HG03354 (cell line): ENCODE results near the gene KLK5.
"Not testable (repeated sequence)": the region's sequence is repeated elsewhere in the genome, so short reads cannot be mapped to it uniquely, and the experiment has no call there.

Experiments used
- ATAC-seq: cut with Tn5 transposase; IDR thresholded peaks from one replicate; pipeline ENCODE4 v1.9.1; 2021; ENCODE audit warnings: mild to moderate bottlenecking; ENCODE audit not compliant: unreplicated experiment, poor library complexity, severe bottlenecking

Gene KLK5

DNA sequence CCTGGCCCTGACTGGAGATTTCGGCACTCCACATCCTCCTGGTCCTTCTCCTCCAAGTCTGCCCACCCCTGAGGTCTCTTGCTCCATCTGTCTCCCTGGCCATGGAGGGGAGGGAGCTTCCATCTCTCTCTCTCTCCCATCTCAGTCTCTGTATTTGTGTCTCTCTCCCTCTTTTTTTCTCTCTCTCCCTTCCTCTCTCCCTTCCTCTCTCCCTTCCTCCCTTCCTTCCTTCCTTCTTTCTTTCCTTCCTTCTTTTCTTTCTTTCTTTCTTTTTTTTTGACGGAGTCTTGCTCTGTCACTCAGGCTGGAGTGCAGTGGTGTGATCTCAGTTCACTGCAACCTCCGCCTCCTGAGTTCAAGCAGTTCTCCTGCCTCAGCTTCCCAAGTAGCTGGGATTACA is 17.0 kb upstream of the KLK5 start:
- not testable (repeated sequence) for ATAC-seq

- no peak for ATAC-seq
Measured at GRCh38 chr19:50969413-50969760, 16.5 kb upstream of the KLK5 start, which contains the start of gene KLK6. KLK6 (minus strand) TSS chr19:50969591; CDS start chr19:50968104, 1,487 bp downstream.

DNA sequence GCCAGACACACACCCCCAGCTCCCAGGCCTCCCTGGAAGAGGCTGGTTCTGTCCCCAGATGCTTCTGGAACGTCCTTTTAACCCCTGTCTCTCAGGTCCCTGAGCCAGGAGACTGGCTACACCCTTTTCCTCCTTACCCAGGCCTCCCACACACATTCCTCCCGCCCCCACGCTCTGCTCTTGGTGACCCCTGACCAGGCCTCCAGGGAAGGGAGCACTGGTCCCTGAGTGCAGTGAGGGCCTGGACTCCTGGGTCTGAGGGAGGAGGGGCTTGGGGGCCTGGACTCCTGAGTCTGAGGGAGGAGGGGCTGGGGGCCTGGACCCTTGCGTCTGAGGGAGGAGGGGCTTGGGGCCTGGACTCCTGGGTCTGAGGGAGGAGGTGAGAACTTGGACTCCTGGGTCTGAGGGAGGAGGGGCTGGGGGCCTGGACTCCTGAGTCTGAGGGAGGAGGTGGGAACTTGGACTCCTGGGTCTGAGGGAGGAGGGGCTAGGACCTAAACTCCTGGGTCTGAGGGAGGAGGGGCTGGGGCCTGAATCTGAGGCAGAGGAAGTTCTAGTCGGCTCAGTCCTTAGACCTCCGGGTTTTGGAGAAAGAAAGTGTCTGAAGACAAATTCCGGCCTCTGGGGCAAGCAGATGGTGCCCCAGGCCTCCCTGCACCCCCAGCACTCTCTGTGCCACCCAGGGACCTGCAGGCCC is 16.0 kb upstream of the KLK5 start:
- ATAC-seq: no peak

- no peak for ATAC-seq
Measured at GRCh38 chr19:50967929-50968715, 15.3 kb upstream of the KLK5 start.

DNA sequence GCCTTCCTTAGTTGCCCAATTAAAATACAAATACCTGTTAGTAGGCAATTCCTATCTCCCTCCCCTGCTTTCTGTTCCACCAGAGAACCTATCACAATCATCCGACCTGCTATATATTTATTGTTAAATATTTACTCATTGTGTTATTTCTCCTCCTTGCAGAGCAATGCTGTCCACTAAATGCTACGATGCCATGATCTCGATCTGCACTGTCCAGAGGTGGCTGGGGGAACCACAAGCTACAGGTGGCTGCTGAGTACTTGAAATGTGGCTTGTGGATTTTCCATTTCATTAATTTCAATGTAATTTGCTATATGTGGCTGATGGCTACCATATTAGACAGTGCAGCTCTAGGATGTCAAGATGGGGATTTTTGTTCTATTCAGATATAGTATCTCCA is 11.4 kb upstream of the KLK5 start:
- no peak for ATAC-seq

- no peak for ATAC-seq
Measured at GRCh38 chr19:50963381-50963780, 10.5 kb upstream of the KLK5 start.

DNA sequence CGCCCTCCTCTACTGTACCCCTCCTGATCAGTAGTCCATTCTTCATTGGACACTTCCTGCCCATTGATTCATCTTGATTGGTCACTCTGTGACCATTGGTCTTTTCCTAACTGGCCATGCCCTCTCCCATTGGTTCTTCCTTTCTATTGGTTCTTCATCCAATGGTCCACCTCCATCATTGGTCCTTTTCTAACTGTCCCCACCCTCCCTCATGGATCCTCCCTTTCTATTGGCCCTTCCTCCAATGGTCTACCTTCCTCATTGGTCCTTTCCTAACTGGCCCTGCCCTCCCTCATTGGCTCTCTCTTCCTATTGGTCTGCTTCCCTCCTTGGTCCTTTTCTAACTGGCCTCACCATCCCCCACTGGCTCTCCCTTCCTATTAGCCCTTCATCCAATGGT is 9.4 kb upstream of the KLK5 start:
- no peak for ATAC-seq

DNA sequence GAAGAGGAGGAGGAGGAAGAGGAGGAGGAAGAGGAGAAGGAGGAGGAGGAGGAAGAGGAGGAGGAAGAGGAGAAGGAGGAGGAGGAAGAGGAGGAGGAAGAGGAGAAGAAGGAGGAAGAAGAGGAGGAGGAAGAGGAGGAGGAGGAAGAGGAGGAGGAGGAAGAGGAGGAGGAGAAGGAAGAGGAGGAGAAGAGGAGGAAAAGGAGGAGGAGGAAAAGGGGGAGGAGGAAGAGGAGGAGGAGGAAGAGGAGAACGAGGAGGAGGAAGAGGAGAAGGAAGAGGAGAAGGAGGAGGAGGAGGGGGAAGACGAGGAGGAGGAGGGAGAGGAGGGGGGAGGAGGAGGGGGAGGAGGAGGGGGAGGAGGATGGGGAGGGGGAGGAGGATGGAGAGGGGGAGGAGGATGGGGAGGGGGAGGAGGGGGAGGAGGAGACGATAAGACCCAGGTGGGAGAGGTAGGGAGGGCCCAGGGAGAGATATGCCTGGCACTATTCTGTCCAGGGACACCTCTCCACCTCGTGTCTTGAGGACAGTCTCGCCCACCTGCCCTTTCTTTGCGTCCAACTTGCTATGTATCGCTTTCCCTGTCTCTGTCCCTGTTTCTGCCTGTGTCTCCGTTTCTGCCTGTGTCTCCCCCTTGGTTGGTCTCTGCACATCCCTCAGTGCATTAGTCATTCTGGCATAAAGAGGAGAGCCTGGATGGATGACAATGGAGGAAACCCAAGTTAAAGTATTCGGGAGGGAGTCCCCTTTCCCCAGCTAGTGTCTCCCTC is 7.1 kb upstream of the KLK5 start:
- no peak for ATAC-seq

GRCh38 chr19:50957587-50957986 is 4.7 kb upstream of the KLK5 start:
- ATAC-seq: no peak

DNA sequence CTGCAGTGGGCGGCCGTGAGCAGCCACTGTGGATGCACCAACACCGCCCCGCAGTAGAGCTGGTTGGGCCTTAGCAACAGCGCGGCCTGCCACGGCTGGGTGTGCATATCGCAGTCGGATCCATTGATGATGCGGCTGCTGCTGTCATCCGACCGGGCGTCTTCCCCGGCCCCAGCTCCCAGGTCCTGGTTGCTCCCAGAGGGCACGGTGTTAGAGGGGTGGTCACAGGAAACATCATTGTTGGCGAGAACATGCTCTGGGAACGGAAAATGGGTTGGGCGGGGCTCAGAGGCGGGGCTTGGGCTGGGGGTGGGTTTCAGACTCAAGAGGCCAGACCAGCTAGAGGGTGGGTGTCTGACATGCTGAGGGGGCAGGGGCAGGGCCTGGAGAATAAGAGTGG is 3.0 kb downstream of the KLK5 start:
- ATAC-seq: no peak

DNA sequence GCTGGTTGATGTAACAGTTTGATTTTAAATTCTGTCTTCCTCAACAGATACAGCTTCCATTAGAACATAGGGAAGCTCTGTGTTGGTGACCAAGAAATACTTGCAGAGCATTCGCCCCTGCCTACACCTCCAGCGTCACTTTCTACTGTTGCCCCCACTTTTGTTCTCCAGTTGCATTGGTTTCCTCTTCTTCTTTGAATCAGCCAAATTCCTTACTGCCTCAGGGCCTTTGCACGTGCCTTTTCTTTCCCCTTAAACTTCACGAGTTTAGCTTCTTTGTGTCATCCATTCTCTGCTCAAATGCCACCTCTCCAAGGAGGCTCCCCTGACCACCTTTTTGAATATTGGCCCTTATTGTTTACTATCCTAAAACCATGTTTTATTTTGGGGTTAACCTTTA is 5.7 kb downstream of the KLK5 start:
- no peak for ATAC-seq

DNA sequence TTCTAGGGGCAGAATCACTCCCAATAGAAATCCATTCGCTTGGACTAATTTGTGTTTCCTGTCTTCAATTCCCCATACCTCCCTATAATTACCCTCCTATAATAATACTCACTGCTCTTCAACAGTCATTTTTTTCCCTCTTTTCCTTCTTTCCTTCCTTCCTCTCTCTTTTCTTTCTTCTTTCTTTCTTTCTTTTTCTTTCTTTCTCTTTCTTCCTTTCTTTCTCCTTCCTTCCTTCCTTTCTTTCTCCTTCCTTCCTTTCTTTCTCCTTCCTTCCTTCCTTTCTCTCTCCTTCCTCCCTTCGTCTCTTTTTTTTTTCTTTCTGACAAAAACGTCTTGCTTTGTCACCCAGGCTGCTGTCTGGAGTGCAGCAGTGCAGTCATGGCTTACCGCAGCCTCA is 8.0 kb downstream of the KLK5 start:
- no peak for ATAC-seq

GRCh38 chr19:50943074-50943828 is 9.6 kb downstream of the KLK5 start:
- no peak for ATAC-seq

DNA sequence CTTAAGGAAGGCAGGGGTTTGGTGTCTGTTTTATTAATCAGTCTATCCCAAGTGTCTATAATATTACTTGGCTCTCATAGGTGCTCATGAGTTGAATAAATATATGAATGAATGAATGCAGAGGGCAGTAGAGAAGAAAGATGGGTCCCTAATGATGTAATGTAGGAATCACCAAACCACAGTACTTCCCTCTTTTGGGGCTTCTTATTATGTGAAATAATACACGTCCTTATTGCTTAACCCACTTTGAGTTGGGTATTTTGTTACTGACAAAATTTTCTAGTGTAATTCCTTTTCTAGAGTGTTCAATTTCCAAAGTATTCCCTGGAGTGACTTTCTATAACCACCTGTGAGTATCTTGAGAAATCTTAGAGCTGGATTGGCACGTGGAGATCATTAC is 13.2 kb downstream of the KLK5 start:
- no peak for ATAC-seq

DNA sequence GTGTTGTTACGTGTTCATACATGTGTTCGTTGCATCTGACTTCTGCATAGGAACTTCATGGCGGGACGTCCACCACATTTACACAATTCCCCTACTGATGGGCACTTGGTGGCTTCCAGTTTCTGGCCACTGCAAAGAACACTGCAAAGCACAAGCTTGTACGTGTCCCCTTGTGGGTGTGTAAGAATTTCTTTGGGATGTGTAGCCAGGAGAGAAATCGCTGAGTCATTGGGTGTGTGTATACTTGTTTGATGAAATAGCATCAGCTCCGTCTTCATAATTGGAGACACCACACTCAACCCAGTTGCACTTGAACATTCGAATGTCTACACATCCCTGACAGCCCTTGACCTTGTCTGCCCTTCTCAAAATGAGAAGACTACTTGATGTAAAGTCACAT is 19.2 kb downstream of the KLK5 start:
- ATAC-seq: no peak

GRCh38 chr19:50932690-50933083 is 20.2 kb downstream of the KLK5 start:
- ATAC-seq: no peak

GRCh38 chr19:50932018-50932689 is 20.7 kb downstream of the KLK5 start:
- ATAC-seq: no peak

DNA sequence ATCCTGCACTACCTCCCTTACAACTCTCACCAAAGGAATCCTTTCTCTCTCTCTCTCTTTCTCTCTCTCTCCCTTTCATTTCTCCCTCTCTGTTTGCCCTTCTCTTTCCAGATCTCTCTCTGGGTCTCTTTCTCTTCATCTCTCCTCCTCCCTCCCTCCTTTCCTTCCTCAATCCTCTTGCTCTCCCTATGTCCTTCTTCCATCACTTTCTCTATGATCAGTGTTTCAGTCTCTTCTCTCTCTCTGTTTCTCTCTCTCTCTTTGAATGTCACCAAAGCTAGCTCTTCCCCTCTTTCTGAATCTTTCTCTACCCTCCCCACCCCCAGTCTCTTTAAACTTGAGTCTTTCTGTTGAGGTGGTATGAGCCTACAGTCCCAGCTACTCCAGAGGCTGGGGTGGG is 21.8 kb downstream of the KLK5 start:
- ATAC-seq: no peak

- no peak for ATAC-seq
Measured at GRCh38 chr19:50928831-50929230, 24.0 kb downstream of the KLK5 start.

- ATAC-seq: no peak
Measured at GRCh38 chr19:50926144-50926543, 26.7 kb downstream of the KLK5 start.
